GM12872 (cell line): ENCODE data around the gene KLHDC2.

Experiments used
- TF ChIP-seq, protein P1 (sequence below): IDR thresholded peaks from 3 replicates; pipeline ENCODE4 v1.5.1; 2011; ENCODE audit warnings: low read depth, mild to moderate bottlenecking, low read length, moderate library complexity; ENCODE audit not compliant: insufficient read depth

Gene KLHDC2, protein sequence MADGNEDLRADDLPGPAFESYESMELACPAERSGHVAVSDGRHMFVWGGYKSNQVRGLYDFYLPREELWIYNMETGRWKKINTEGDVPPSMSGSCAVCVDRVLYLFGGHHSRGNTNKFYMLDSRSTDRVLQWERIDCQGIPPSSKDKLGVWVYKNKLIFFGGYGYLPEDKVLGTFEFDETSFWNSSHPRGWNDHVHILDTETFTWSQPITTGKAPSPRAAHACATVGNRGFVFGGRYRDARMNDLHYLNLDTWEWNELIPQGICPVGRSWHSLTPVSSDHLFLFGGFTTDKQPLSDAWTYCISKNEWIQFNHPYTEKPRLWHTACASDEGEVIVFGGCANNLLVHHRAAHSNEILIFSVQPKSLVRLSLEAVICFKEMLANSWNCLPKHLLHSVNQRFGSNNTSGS

DNA sequence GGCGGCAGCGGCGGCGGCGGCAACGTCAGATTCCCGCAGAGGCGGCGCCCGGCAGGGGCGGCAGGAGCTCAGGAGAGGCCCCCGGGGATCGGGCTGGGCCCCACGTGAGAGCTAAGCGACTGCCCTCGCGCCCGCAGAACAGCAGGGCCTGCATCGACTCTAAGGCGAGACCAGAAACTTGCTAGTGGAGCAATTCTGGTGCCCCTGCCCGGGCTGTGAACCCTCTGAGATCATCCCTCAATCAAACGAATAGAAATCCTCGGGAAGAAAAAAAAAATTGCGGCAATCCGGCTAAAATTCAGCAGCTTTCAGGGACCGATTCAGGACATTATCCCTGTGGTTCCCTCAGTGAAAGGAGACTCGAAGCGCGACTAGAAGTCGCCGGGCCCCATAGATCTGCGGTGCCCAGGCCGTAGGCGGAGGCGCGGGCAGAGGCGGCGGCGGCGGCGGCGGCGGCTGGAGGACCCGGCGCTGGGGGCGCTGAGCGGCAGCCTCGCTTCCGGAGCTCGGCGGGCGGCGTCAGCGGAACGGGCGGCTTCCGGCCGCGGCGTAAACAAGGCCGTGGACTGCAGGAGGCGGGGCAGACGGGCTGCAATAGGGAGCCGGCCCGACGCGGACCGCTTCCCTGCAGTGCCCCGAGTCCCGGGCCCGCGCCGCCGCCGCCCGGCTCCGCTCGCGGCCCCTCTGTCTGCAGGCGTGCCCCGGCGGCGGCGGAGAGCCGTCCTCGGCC lies at the start of gene KLHDC2:
Gene KLHDC2, plus strand, starts transcription at position 583 of the 730 bp plus-strand sequence. CDS start 316 bp downstream, outside the sequence.
- TF ChIP-seq, protein P1, sequence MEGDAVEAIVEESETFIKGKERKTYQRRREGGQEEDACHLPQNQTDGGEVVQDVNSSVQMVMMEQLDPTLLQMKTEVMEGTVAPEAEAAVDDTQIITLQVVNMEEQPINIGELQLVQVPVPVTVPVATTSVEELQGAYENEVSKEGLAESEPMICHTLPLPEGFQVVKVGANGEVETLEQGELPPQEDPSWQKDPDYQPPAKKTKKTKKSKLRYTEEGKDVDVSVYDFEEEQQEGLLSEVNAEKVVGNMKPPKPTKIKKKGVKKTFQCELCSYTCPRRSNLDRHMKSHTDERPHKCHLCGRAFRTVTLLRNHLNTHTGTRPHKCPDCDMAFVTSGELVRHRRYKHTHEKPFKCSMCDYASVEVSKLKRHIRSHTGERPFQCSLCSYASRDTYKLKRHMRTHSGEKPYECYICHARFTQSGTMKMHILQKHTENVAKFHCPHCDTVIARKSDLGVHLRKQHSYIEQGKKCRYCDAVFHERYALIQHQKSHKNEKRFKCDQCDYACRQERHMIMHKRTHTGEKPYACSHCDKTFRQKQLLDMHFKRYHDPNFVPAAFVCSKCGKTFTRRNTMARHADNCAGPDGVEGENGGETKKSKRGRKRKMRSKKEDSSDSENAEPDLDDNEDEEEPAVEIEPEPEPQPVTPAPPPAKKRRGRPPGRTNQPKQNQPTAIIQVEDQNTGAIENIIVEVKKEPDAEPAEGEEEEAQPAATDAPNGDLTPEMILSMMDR, result 0 out of 3 replicates have a peak, but pooled peaks have one; percentile 3

- TF ChIP-seq, protein P1, result no peak
These were observed 47.2 kb upstream of the KLHDC2 start for GRCh38 chr14:49720744-49721143.

DNA sequence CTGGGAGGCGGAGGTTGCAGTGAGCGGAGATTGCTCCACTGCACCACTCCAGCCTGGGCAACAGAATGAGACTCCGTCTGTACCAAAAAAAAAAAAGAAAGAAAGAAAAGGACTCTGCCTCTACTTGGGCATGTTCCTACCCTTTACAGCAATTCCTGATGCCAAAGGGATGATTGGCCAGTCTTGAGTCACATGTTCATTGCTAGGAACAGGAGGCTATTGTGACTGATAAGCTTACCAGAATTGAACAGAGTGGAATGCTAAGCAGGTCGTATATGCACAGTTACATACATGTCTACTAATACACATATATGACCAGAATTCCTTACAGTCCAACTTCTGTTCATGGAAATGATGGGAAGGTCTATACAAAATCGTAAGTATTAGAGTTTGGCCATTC lies 40.8 kb upstream of the KLHDC2 start:
- TF ChIP-seq, protein P1, result no peak

DNA sequence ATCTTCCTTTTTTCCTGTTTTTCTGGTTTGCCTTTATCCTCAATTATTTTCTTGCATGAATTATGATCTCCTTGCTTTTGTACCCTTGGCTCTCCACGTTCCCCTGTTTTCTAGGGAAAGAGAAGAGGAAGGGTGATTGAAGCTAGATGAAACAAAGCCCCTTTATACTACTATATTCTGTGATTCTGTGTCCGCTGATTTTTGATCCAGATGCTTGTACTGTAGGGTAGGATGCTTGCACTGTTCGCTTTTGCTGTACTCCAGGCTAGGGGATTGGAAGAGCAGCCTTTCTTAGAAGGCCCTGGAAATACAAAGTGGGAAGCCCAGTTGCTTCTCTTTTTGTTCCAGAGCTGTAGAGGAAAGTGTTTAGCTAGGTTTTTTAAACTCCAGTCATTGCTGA lies 35.1 kb upstream of the KLHDC2 start:
- TF ChIP-seq, protein P1, result no peak

- TF ChIP-seq, protein P1, result no peak
These were observed 34.1 kb upstream of the KLHDC2 start for GRCh38 chr14:49733836-49734235.

GRCh38 chr14:49745191-49745590 lies 22.8 kb upstream of the KLHDC2 start:
- TF ChIP-seq, protein P1, result no peak

DNA sequence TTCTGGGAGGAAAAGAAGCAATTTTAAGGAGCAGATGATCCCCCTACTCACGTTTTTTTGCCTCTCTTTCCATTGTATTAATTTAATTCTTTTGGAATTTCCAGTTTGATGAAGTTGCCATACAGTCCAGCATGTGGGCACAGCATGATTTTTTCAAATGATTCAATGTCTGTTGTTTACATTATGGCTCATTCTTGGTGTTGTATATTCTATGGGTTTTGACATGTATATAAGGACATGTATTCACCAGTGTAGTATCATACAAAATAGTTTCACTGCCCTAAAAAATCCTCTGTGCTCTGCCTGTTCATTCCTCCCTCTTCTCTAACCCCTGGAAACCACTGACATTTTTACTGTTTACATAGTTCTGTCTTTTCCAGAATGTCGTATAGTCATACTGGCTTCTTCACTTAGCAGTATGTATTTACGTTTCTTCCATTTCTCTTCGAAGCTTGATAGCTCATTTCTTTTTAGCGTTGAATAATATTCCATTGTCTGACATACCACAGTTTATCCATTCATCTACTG lies 13.3 kb upstream of the KLHDC2 start:
- TF ChIP-seq, protein P1, result no peak
